ENCODE data around the gene TMPRSS3.
A peak's percentile ranks its signal among the peaks of the same experiment; 100 is the strongest.

Gene TMPRSS3

DNA sequence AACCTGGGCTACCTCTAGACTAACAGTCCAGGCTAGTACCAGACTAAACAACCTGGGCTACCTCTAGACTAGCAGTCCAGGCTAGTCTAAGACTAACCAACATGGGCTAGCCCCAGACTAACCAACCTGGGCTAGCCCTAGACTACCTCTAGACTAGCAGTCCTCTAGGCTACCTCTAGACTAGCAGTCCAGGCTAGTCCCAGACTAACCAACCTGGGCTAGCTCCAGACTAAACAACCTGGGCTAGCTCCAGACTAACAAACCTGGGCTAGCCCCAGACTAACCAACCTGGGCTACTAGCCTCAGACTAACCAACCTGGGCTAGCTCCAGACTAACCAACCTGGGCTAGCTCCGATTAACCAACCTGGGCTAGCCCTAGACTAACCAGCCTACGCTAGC, 47.1 kb downstream of the TMPRSS3 start:
- DNase-seq = no peak

DNA sequence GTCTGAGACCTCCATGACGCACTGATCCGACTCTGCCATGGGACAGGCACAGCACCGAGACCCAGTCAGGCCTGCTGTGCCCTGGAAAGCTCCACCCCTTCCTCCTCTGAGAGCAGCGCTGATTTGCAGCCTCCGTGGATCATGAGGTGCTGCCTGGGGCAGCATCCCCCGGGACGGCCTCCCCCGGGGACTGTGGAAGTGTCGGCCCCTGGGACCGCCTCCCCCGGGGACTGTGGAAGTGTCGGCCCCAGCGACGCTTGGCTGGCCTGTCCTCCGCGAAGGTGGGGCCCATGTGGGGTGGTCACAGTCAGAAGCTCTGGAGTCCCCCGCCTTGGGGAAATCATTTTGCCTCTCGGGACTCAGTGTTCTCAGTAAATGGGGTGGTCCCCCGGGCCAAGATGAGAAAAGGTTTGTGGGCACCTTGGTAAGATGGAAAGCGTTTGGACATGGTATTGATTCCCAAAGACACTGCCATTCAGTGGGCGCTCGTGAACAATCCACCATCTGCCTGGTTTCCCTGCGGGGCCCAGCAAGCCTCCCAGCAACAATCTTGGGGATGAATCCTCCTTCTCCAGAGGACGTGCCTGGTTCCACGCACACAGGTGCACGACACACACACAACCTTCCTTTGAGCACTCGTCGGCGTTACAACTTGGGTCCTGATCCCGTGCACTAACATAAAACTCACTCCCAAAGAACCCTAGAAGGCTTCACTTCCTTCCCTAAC, 48.1 kb downstream of the TMPRSS3 start:
- DNase-seq = peak; percentile 39

DNA sequence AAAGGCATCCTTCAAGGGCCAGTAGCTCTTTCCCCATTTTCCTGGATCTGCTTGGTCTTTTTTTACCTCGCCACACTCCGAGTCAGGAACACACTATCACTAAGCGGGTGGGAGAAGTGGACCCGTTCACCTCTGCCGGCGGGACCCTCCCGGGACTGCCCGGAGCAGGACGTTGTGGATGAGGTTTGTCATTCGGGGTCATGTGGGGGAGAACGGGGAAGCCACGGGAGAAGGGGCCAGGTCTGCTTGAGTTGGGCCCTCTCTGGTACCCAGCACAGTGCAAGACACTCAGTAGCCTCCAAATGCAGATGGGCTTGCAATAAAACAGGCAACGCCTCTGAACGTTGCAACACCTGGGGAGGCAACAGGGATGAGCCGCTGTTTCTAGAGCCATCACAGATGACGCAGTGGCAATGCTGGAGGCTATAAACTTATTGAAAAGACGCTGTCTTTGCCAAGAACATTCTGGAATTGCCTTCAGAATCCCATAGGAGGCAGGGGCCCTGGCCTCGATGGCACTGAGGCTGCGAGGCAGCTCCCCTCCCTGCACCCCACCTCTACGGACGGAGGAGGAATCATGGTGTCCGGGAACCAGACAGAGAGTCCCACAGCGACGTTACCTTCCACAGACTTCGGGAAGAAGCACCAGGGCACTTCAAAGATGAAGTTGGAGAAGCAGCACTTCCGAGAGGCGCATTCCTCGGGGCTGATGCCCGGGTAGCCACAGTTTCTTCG, 48.8 kb downstream of the TMPRSS3 start:
- peak; percentile 34 for DNase-seq

DNA sequence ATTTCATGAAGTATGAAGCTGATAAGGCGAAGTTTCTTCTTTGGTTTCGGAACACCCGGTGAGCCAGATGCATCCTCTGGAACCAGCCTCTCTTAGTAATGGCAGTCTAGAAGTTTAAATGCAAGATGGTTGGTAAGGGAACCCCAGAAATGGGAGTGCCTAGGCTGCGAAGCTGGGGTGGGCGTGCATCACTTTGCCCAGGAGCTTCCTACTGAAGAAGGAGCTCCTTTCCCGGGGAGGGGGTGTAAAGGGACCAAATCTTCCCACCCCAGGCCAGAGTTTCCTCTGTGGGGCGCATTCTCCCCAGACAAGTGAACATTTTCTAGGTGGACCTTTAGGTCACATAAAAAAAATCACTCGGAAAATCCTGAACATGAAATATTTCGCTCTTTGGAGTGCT, 49.4 kb downstream of the TMPRSS3 start:
- no peak for DNase-seq

DNA sequence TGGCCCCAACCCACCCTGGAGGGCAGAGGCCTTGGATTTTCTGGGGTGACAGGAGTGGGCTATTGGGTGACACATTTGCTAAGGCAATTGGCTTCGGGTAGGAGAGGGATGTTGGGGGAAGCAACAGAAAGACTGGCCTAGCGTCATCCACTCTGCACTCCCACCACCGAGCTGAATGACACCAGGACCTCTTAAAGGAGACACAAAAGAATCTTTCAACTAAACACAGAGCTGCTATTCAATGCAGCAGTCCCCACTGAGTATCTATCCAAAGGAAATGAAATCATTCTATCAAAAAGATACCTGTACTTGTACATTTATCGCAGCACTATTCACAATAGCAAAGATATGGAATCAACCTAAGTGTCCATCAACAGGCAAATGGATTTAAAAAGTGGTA, 51.2 kb downstream of the TMPRSS3 start:
- DNase-seq = no peak

DNA sequence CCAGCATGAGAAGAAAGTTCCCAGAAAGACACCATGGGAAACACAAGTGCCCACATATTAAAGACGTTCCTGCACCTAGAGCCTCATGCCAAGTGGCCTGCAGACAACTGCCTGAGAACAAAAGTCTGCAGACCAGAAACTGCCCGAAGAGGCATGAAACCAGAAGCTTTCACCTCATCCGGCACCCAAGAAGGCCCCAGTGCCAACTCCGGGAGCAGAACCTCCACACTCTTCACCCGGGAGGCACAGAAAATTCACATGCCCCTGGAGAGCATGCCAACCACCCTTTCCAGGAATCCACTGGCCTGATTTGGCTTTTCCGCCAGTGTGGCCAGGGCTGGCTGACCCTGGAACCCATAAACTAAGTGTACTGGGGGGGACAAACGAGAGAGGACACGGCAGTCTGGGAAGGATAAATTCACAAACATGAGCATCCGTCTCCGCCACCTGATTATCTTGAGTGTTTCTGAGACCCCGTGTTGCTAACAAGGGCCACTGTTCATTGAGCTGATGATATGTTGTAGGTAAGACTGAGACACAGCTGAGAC, 51.8 kb downstream of the TMPRSS3 start:
- peak; percentile 10 for DNase-seq

DNA sequence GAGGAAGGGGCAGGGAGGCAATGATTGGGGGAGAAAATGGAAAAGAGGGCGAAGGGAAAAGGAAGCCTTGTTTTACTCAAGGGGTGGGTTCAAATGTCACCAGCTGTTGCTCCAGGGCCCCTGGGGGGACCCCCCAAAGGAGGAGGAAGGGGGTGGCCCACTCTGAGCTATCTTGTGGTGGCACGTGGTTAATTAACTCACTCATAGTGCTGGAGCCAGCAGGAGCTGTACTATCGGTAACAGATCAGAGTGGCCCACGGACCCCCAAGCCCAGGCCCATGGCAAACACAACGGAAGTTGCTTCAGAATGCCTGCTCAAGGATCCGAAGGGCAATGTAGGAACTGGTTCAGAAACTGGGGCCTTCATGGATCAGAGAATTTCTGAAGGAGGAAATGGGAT, 52.3 kb downstream of the TMPRSS3 start:
- DNase-seq = peak; percentile 43

DNA sequence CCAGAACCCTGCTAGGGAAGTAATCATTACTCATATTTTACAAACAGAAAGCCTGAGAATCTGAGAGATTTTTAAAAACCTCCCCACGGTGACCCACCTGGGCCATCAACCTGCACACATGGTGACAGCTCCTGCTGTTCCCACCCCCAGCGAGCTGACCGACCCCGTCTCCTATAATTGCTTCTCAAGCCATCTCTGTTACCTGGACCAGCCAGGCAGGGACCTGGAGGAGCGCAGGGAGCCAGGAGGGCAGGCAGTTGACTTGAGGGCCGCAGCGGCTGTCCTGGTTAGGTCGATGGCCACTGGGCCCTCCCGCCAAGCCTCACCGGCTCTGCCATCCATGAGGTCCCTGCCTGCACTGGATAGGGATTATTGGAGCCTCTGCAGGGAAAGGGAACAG, 52.8 kb downstream of the TMPRSS3 start:
- DNase-seq = peak; percentile 41

DNA sequence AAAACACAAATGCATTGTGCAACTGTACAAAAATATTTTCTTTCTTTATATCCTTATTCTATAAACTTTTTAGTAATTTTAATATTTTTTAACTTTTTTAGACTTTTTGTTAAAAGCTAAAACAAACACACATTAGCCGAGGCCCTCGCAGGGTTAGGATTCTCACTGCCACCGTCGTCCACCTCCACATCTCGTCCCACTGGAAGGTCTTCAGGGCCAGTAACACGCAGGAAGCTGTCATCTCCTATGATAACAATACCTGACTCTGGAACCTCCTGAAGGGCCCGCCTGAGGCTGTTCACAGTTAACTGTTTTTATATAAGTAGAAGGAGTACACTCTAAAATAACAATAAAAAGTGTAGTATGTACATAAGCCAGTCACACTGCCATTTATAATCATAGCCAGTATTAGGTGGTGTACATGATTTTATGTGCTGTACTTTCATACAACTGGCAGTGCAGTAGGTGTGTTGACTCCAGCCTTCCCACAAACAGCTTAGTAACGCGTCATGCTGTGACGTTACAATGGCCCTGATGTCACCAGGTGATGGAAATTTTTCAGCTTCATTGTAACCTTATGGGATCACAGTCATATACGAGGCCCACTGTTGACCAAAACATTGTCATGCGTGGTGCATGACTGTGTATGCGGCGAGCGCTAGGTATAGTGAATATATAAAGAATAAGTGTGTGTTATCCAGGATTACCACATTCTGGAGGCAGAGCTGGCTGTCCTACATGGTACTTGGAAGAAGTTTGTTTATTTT, 53.9 kb downstream of the TMPRSS3 start:
- peak; percentile 34 for DNase-seq

DNA sequence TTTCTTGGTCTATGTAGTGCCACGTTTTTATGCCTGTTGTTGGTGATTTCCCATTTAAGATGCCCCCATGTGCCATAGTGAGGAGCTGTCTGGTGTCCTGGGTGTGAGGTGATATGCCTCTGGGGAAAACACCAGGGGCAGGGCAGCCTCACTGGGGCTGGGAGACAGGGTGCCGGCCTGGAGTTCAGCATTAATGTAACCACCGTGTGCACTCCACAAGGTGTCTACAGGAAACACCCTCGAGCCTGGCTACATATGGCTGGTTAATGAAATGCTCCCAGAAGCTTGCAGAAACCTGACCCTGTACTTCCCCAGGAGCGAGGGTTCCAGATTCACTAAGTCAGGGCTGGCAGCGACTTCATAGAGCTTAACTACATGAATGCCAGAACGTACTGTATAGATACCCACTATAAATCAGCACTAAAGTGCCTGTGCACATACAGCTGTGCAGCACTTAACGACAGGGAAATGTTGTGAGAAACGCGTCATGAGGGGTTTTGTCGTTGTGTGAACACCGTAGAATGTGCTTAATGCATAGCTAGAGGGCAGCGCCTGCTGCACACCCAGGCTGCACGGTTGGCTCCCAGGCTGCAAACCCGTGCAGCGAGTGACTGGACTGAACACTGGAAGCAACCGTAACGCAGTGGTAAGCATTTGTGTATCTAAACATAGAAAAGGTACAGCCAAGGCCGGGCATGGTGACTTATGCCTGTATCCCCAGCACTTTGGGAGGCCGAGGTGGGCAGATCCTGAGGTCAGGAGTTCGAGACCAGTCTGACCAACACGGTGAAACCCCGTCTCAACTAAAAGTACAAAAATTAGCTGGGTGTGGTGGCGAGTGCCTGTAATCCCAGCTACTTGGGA, 55.4 kb downstream of the TMPRSS3 start:
- peak; percentile 40 for DNase-seq

DNA sequence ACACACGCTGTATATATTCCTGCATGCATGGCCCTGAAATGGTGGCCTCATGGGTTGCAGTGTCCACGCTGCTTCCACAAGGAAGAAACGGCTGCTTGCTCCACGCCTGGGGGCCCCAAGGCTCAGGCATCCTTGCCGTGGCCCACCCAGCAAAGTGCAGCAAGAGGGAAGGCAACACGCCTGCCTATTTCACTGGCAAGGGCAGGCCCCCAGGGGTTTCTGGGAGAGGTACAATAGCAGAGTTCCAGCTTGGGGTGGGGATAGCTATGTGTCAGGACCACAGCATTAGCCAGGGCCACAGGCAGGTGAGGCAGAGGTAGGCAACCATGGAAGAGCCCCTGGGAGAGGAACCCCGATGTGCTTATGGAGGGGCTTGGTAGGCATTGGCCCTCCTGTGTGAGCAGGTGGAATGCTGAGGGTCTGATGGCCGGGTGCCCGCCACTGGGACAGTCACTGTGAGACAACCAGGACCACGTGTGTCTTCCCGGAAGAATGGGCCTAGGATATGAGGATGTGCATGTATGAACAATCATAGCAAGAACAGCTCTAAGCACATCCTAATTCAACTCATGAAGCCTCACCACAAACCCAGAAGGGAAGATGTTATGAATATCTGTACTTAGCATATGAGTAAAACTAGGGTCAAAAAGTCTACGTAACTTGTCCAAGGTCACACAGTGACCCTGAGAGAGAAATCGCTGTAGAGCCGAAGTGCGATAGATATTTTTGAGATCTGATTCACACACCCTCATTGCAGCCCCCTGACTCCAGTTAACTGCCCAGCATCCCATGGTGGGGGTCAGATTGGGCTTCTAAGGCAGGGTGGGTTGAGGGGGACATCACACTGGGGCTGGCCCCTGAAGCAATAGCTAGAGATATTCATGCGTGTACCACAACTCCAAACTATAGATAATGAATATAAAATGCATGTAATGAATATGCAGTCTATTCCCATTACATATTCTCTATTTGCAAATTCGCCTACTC, 56.8 kb downstream of the TMPRSS3 start:
- DNase-seq = peak; percentile 55

DNA sequence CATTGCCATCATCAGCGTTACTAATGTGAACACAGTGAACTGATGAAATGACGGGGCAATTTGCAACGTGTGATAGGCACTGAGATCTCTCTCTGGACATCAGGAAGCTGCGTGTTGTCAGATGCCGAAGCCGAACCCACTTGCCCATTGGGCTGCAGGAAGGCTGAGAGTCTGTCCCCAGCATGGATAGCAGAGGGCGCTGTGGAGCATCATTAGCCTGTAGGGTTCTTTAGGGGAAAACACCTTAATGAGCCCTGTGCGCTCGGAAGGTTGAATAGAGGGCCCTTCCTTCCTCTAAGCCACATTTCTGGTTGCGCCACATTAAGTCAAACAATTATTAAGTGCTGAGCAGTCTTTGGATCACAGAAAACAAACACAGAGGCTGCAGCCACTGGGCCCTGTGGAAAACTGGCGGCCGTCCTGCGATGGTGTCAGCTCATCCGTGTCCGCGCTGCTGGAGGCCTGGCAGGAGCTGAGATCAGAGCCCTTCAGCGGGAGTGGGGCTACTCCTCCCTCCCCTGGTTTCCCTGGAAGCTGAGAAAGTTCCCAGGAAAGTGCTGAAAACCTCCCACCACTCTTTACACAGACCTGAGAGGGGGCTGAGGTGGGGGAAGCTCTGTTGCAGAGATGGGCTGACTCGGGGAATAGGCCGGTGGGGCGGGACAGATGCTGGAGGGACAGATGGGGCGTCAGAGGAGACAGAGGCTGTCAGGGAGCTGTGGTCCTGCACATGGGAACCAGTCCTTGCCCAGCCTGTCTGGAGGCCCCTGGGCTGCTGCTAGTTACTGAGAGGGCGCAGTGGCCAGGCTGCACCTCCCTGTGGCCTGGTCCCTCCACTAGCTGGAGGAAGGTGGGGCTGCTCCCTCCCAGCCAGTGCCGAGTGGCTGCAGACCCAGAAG, 57.8 kb downstream of the TMPRSS3 start:
- peak; percentile 88 for DNase-seq

DNA sequence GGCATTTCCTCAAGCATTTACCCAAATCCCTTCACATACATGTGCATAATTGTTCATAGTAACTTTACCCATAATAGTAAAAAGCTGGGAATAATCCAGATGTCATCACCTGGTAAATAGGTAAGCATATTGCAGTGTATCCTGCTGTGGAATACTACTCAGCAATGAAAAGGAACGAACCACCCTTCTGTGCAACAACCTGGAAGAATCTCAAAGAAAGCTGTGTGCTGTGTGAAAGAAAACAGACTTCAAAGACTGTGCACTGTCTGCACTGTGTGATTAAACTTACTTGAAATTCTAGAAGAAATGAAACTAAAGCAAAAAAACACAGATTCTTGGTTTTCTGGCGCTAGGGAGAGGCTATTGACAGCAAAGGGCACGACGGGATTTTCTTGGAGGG, 58.6 kb downstream of the TMPRSS3 start:
- peak; percentile 3 for DNase-seq

DNA sequence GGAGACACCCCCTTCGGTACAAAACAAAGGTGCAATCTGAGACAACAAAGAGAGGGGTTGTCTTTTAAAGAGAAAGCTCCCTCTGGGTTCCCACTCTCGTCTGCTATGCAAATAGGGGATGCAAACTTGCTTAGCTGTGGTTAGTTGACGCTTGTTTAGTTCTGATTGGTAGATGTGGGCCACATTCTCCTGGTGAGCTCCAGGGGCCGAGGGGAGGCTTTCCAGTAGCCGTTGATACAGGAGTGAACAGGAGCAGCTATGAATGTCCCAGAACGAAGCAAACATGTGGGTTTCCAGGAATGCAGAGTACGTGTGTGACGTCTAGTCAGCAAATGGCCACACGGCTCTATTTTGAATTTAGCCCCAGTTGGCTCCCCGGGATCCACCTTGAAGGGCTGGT, 59.8 kb downstream of the TMPRSS3 start:
- DNase-seq = peak; percentile 40

DNA sequence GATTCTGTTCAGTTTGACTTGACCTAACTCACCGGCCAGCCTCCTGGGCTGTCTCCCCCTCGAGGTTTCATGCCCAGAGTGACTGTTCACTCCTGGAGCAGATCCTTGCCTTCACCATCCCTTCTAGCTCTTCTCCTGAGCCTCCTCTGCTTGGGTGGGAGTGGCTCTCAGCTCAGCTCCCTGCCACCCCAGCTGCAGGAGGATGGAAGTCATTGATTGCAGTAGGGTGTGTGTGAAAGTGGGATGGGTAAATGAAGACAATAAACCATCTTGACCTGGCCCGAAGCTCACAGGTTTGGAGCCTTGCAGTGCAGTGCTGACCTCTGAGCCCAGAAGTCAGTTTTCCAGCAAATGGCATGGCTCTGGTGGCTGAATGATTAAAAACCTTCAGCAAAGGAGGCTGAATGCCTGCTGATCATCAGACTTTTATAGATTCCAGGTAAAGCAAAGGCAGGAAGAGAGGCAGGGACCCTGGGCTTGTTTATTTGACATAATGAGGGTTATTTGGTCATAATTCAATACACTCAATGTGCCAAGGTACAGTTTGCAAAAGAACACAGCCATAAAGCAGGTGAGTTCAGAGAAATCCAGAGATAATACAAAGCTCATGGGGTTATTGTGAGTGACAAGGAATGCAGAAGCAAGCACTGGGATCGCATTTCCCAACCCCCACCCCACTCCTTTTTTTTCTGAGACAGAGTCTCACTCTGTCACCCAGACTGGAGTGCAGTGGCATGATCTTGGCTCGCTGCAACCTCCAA, 63.1 kb downstream of the TMPRSS3 start:
- DNase-seq = peak; percentile 20

DNA sequence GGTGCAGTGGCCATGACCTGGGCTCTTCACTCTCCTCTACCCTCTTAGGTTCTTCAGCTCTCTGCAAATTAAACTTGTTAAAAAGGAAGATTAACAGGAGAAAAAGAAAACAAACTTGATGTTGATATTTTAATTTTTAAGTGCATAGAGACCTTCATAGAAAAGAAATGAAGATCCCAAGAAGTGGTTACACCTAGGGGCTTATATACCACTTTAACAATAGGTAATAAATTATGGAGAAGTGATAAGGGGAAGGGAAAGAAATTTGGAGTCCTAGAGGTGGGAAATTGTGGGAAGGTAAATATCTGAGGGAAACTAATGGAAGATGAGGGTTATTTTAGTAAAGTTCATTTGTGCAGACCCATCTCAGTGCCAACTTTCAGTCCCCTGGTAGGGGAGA, 64.2 kb downstream of the TMPRSS3 start:
- no peak for DNase-seq

DNA sequence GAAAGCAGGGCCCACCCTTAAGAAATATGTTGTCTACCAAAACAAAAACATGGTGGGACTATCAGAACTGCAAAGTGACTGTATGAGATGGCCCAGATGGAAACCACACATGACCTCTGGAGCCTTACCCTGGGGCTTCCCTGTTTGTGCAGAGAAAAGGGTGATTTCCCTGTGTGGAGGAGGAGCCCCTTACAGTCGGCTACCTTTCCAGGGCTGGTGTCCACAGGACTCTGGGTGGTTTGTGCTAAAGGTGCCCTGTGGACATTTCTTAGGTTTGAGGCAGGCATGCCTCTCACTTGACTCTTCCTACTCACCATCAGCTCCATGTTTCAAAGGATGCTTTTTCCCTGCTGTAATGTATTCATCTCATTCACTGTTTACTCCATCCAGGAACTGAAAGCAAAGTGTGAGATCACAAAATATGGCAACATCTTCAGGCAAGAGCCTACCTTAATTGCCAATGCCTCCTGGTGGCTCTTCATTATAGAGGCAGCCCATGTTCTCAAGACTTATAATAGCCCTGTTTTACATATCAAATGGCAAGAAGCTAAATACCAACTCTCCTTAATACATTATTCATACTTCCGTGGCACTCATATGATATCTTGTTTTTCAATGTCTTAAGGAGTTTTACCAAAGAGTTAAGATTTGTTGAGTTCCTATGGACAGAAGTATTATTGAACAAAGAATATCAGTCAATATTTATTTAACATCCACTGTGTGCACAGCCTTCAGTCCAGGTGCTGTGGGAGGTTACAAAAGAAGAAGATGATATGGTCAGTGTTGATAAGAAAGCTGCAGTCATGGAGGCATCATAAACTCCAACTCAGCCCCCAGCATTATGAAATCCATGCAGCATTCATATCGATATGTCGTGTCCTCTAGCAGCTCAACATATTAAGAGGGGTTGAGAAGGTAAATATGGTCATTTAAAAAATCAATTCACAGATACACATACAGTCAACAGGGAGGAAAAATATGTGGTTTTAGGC, 65.2 kb downstream of the TMPRSS3 start:
- peak; percentile 1 for DNase-seq

DNA sequence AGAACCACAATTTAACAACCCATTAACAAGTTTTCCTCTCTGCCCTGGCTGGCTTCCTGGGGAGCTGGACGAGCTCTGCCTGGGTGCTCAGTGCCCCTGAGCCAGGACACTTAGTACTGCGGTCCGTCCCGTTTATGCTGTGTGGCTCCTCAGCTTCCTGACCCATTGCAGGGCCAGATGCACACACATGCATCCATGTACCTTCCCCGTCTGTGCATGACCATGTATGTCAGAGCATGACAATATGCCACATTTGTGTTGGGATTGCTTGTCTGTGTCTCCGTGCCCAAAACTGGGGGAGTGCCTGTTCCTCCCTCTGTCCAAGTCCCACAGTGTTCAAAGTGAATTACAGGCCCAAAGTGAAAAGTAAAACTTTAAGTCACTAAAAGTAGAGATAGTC, 71.0 kb downstream of the TMPRSS3 start:
- peak; percentile 10 for DNase-seq
